AML-193 (cell line): ENCODE measurements around the gene ANAPC1.
"Not testable (repeated sequence)": the region's sequence is repeated elsewhere in the genome, so short reads cannot be mapped to it uniquely, and the experiment has no call there.

Source experiments
- DNase-seq, 2 experiments: peaks; one replicate each; lab custom pipeline; 2025; lab: John Stamatoyannopoulos, UW

Gene ANAPC1, protein sequence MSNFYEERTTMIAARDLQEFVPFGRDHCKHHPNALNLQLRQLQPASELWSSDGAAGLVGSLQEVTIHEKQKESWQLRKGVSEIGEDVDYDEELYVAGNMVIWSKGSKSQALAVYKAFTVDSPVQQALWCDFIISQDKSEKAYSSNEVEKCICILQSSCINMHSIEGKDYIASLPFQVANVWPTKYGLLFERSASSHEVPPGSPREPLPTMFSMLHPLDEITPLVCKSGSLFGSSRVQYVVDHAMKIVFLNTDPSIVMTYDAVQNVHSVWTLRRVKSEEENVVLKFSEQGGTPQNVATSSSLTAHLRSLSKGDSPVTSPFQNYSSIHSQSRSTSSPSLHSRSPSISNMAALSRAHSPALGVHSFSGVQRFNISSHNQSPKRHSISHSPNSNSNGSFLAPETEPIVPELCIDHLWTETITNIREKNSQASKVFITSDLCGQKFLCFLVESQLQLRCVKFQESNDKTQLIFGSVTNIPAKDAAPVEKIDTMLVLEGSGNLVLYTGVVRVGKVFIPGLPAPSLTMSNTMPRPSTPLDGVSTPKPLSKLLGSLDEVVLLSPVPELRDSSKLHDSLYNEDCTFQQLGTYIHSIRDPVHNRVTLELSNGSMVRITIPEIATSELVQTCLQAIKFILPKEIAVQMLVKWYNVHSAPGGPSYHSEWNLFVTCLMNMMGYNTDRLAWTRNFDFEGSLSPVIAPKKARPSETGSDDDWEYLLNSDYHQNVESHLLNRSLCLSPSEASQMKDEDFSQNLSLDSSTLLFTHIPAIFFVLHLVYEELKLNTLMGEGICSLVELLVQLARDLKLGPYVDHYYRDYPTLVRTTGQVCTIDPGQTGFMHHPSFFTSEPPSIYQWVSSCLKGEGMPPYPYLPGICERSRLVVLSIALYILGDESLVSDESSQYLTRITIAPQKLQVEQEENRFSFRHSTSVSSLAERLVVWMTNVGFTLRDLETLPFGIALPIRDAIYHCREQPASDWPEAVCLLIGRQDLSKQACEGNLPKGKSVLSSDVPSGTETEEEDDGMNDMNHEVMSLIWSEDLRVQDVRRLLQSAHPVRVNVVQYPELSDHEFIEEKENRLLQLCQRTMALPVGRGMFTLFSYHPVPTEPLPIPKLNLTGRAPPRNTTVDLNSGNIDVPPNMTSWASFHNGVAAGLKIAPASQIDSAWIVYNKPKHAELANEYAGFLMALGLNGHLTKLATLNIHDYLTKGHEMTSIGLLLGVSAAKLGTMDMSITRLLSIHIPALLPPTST (N-terminal part only)

DNA sequence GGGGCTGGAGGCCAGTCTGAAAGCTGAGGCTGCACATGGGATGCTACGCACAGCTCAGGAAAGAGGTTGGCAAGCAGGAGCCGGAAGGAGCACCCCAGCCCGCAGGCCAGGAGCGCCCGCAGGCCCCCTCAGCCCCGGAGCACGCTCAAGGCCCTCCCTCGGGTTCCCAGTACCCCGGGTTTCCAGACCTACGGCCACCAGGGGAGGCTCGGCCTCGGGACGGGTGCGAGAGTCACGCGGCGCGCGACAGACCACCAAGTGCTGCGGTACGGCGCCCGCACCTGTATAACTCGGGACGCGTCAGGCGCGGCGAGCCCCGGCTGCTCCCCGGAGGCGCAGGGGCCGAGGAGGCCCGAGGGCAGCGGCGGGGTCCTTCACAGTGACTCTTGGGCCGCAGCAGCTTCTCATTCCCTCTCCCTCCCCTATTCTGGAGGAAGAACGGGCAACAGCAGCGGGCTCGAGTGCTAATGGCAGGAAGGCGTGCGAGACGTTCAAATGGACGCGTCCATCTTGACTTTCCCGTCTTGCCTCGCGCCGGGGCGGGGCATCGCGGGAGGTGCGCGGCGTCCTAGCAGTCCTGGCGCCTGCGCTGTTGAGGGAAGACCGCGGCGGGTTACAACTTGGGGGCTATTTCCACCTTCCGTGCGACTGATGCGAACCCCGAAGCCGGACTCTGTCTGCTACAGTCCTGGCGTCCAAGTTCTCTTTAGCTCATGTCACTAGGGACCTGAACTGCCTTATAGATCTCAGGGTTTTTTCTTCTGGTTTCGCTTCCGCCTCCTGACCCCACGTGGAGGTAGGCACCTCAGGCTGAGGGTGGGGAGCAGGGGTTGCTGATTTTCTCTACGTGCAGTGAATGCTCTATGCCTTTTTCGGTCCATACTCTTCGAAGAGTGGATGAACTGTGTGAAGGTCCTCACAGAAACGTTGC, at the start of gene ANAPC1:
ANAPC1 (minus strand) TSS at position 533 of the 931 bp plus-strand sequence. CDS start 3,368 bp downstream, outside the sequence.
- peak; percentile 79 for DNase-seq

DNA sequence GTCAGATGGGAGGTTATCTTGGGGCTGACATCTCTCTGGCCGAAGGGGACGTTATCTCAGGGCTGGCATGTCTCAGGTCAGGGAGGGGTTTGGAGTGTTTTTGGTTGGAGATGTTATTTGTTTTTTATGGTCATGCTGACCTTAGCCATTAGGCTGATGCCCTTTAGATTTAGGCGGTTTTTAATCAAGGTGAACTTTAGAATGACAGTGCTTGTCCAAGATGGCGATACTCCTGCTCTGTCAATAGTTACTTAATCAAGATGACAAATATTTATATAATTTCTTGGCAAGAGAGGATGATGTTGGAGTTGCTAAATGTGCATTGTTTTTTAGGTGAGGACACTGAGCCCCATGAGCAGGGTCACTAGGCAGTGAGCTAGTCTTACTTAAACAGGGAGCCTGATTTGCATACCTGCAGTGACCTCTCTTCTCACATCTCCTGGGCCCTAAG, 48.9 kb upstream of the ANAPC1 start:
- DNase-seq, result no peak

DNA sequence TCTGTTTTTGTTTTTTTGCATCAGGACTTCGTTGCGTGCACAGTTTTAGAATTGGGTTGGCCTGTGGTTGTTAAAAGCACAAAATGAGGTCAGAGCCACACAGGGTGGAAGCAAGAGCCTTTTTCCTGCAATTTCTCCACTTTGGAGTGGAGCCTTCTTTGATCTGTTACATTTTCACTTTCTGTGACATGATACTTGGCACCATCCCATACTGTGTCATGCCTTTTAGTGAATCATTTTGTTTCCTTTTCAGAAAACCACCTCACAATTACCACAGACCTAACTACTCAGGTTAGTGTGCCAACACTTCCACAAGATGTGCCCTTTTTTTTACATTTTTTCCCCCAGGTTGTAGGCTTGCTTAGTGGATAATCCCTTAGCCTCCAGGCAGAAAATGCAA, 46.9 kb upstream of the ANAPC1 start:
- DNase-seq, result no peak

DNA sequence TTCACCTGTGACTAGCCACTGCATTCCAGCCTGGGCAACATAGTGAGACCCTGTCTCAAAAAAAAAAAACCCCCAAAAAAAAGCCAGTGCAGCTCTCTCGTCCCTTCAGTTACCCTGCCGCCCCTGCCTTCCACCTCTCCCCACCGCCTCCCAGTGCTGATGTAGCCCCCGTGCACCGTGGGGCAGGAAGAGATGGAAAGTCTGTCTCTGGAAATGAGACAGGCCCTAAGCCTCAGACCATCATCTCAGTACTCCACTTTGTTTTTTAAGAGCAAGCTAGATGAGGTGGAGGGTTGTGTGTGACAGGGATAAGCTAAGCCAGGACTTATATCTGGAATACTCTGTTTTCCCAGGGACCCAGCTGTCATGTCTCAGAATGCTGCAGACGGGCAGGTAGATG, 46.4 kb upstream of the ANAPC1 start:
- DNase-seq, result no peak

DNA sequence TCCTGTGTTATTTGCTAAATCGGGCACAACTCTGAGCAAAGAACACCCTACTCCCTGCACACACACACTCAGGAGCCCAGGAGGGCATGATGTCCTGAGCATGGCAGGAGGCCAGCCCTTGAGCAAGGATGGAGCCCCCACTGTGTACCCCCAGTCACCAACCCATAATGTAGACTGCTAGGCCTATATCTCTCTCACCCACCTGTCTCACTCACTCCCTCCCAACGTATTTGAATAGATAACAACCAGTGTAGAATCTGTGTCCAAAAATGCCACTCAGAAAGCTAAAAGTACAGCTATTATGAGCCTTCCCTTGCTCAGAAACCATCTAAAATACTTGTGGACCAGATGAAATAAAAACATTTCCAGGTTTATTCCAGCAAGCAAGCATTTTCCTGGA, 43.7 kb upstream of the ANAPC1 start:
- no peak for DNase-seq

DNA sequence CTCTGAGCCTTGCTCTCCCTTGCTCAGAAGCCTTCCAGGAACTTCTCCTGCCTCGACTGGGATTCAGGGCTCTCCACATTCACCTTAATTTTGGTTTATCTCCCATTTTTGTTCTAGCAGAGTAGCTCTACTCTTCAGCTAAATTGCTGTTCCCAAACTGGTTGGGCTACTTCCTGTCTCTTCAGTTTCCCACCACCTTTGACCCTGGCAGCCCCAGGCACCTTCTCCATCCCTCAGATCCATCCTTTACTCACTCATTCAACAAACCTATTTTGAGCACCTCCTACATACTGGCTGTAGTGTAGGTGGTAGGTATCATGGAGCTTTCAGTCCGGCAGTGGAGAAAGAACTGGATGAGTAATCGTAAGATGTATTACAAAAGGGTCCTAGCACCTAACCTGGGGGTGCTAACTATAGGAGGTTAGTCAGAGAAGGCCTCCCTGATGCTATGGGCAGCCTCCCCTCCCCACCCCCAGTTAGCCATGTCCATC, 40.7 kb upstream of the ANAPC1 start:
- DNase-seq, result no peak

DNA sequence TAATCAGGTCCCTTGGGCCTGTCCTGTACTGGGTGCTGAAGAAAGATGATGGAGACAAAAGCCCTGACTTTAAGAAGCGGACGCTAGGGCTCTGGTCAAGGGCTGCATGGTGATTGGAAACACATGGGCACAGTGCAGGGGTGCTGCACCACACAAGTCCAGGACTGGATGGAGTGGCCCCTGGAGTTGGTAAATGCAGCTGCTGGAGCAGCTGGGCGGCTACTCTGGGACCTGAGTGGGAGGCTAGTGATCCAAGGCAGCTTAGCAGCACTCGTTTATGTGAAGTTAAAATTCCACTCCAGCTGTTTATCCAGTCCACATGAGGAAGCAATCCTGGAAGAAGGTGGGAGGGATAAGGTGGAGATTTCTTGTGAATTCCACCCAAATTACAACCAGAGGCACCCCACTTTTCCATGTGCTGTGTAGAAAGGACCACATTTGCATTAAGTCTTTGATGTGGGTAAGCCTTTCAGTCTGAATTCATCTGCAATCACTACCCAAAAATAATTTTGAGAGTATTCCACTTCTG, 39.3 kb upstream of the ANAPC1 start:
- DNase-seq, result no peak

DNA sequence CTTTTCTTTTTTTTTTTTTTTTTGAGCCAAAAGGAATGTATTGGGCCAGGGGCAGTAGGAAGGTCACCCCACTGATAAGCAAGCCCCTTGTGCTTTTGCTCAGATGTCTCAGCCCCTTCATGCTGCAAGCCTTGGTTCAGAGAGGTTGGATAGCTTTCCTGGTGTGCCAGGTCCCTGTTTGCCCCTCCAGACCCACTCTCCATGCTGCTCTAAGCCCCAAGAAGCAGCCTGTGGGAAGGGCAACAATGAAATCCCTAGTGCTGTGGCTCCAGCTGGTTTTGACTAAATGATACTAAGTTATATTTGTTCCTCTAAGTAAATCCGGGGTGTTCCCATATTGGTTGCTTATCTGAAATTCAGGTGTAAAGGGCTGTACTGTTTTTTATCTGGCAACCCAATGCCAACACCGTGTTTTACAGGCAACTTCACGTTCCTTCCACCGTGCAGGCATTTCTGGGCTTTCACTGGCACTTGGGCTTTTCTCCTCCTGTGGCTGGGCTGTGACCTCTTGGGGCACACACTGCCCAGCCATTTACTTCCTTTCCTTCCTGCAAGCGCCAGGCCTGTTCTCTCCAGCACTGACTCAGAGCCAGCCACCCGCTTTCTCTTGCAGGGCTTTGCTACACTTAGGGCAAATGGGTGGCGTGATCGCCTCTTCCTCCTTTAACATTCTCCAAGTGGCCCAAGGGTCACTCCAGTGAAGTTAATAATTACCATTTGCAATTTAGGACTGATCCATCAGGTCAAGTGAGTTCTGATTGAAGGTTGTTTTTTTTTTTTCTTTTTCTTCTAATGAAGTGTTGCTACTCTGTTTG, 36.0 kb upstream of the ANAPC1 start:
- DNase-seq, result no peak

DNA sequence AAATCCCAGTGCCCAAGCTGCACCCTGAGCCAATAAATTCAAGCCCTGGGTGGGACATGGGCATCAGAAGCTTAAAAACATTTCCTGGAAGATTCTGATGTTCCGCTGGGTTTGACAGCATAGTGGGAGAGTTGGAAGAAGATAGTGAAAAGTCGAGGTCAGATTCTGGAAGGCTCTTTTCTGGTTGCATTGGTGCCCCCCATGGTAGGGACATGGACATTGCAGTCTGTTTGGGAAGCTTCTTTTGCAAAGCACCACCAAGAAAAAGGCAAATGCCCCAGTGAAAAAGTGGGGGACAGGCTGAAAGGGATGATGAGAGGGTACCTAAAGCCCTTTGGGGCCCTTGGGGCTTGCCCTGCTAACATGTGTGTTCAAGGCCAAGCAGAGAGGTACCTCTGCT, 35.4 kb upstream of the ANAPC1 start:
- no peak for DNase-seq

DNA sequence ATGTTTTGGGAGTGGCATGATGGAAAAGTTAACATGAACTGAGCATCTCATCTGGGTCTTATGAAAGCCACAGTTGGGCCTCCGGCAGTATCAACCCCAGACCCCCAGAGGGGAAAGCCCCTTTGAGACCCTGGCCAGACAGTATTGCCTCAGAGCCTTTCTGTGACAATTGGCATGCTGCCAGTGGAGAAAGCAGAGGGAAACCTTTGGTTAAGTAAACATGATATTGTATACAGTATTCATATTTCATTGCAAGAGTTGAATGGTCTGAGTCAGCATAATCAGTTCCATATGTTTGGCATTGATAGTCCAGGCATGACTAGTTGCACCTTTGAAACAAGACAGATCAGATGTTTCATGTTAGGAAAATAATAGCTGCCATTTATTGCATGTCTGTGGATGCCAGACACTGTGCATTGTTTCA, 34.4 kb upstream of the ANAPC1 start:
- DNase-seq, result no peak

DNA sequence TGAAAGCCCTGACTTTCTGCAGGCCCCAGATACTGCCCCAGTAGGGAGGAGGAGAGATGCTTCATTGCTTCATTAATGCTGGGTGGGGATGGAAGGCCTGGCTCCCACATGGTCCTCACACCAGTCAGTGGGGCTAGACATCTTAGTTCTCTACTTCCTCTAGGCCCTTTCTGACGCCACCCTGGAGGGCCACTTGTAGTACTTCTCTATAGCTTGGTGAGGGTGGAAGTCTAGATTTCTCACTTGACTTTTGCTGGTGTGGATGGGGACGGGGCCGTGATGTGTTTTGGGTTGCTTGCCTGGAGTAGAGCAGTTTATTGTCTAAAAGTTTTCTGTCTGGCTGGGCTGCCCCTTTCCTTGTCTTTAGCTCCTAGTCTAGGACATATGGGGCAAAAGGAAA, 33.1 kb upstream of the ANAPC1 start:
- DNase-seq, result no peak

DNA sequence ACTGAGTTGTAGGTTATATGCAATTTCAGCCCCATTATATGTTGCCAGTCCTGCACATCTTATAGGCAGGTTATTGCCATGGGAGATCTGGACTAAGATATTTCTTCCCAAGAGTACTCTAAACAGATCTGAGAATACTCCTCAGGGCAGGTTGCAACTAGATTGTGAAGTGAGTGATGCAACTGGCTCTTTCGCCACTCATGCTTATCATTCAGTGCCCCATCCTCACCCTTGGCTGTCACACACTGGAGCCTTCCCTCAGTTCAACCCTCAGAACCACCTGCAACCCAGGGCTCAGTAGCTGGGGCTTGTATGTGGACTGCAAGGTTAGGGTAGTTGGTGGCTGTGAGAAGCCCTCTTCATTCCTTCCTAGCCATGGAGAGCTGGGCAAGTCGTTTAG, 28.6 kb upstream of the ANAPC1 start:
- DNase-seq, result no peak

DNA sequence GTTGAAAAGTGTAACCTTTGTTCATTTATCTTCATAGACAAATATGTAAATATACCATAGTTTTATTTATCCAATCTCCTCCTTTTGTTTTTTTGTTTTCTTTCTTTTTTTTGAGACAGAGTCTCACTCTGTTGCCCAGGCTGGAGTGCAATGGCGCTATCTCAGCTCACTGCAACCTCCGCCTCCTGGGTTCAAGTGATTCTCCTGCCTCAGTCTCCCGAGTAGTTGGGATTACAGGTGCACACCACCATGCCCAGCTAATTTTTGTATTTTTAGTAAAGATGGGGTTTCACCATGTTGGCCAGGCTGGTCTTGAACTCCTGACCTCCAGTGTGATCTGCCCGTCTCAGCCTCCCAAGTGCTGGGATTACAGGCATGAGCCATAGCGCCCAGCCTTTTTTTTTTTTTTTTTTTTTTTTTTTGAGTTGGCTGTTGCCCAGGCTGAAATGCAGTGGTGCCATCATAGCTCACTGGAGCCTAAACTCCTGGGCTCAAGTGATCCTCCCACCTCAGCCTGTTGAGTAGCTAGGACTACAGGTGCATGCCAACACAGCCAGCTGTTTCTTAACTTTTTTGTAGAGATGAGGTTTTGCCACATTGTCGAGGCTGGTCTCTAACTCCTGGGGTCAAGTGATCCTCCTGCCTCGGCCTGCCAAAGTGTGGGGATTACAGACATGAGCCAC, 27.4 kb upstream of the ANAPC1 start:
- not testable (repeated sequence) for DNase-seq

DNA sequence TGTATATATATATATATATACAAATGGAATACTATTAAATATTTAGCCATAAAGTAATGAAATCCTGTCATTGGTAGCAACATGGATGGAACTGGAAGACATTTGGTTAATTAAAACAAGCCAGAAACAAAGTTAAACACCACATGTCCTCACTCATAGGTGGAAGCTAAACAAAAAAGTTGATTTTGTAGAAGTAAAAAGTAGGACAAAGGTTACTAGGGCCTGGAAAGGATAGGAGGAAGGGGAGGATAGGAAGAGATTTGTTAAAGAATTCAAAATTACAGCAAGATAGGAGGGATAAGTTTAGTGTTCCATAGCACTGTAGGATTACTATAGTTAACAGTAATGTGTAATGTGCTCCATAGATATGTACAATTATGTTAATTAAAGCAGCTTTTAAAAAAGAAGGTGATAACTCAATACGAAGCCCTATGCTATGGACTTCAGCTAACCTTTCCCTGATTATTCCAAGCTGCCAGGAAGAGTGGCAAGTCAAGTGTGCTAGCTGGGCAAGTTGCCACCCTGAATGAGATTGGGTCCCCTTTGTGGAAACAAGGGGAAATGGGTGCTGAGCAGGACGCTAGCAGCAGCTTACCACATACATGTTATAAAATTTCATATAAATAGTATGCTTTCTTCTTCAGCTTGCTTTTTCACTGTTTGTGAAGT, 26.8 kb upstream of the ANAPC1 start:
- no peak for DNase-seq

DNA sequence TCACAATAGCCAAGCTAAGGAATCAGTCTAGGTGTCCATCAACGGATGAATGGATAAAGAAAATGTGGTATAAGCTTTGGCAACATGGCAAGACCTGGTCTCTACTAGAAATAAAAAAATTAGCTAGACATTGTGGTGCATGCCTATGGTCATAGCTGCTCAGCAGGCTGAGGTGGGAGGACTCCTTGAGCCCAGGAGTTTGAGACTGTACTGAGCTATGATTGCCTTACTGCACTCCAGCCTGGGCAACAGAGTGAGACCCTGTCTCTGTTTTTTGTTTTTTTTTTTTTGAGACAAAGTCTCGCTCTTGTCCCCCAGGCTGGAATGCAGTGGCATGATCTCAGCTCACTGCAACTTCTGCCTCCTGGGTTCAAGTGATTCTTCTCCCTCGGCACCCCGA, 26.0 kb upstream of the ANAPC1 start:
- not testable (repeated sequence) for DNase-seq

DNA sequence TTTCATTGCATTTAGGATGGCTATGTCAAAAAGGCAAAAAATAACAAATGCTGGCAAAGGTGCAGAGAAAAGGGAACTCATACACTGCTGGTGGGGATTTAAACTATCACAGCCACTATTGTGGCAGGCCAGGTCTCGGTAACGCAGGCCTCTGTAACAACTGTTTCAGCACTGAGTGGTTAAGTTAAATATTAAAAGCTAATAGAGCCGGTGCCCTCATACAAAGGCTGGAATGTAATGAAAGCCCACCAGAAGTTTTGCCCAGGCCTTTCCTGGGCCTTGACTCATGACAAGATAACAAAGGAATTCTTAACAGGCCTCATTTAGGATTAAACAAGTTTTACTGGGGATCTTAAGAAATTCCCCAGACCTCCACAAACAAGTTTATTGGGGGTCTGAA, 25.1 kb upstream of the ANAPC1 start:
- DNase-seq, result no peak

DNA sequence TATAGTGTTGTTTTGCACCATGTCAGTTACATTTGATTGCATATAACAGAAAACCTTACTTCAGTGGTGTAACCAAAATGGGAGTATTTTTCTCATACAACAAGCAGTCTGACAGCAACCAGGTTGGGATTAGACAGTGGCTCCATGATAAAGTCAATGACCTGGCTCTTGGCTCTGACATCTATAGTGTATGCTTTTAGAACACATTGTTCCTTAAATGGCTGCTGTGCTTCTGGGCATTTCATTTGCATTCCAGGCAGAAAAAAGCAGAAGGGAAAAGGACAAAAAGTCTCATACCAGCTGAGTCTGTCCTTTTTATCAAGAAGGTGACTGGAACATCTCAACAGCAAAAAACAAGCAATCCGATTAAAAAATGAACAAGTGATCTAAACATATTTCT, 24.6 kb upstream of the ANAPC1 start:
- no peak for DNase-seq

DNA sequence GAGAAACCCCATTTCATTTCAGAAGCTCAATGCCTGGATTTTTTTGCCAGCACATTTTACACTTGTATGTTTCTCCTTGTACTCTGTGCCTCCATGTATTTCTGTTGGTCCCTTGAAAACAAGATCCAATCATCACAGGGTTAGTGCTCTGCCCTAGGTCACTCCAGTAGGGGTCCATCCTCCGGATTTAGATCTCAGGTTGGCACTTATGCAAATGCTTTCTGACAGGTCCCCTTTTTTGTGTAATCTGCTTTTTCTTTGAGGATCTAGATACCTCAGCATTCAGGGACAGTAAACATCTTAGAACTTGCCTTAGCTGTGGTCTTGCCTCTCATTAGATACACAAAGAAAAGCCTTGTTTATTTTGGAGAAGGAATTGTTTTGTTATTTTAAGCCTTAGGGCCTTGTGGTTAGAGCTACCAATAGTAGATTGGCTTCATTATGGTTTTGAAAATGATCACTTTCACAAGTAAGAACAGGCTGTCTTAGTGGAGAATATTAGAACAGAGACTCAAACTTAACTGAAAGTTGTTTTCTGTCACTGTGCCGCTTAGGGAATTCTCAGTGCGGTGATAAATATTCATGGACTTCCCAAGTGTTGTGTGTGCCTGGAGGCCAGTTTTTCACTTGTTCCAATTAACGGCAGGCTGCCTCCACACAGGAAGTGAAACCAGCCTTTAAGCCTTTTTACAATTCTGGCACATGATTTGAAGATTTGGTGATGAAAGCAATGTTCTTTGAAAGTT, 22.2 kb upstream of the ANAPC1 start:
- no peak for DNase-seq
